ENCODE measurements around the gene CRIP3.

DNA sequence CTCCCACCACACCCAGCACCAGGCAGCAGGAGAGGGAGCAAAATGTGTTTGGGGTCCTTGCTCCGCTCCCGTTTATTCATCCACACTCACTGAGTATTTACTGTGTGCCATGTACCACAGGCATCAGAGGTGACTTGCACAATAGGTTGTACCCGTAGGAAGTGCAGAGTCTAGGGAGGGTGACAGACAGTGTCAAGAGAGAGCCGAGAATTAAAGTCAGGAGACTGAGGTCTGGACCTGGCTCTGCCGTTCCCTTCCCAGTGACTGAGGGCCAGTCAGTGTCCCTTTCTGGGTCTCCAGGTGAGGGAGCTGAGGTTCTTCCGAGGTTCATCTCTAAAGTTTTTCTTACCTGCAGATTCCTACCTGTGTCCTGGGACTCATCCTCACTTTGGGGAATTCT, 43.1 kb downstream of the CRIP3 start:
- TF ChIP-seq, protein P1, sequence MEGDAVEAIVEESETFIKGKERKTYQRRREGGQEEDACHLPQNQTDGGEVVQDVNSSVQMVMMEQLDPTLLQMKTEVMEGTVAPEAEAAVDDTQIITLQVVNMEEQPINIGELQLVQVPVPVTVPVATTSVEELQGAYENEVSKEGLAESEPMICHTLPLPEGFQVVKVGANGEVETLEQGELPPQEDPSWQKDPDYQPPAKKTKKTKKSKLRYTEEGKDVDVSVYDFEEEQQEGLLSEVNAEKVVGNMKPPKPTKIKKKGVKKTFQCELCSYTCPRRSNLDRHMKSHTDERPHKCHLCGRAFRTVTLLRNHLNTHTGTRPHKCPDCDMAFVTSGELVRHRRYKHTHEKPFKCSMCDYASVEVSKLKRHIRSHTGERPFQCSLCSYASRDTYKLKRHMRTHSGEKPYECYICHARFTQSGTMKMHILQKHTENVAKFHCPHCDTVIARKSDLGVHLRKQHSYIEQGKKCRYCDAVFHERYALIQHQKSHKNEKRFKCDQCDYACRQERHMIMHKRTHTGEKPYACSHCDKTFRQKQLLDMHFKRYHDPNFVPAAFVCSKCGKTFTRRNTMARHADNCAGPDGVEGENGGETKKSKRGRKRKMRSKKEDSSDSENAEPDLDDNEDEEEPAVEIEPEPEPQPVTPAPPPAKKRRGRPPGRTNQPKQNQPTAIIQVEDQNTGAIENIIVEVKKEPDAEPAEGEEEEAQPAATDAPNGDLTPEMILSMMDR (conservative IDR thresholded peaks at IDR 0.05) = no peak
- no peak for TF ChIP-seq EZH2 (IDR thresholded peaks at IDR 0.05; ENCODE audit: low read depth)

Data from PC-9 (cell line).